OCI-LY1 (cell line): Measurements from ENCODE around the gene SPECC1L.
"Not testable (repeated sequence)": the region's sequence is repeated elsewhere in the genome, so short reads cannot be mapped to it uniquely, and the experiment has no call there.

Source experiments
- EZH2 ChIP-seq: fragments of 200-600 bp; sonication (generic), shearing (Covaris generic); IDR thresholded peaks from 2 replicates; pipeline ENCODE4 v1.8.0; 2017; ENCODE audit warnings: borderline replicate concordance, mixed run types, mild to moderate bottlenecking, antibody characterized with exemption, low read length, moderate library complexity, mixed read lengths
- TF ChIP-seq, protein P1 (sequence below): fragments of 200-600 bp; sonication (generic), shearing (Covaris generic); IDR thresholded peaks from 2 replicates; pipeline ENCODE4 v1.5.1; 2017; ENCODE audit warnings: mild to moderate bottlenecking, antibody characterized with exemption, low read length, moderate library complexity, mixed read lengths

DNA sequence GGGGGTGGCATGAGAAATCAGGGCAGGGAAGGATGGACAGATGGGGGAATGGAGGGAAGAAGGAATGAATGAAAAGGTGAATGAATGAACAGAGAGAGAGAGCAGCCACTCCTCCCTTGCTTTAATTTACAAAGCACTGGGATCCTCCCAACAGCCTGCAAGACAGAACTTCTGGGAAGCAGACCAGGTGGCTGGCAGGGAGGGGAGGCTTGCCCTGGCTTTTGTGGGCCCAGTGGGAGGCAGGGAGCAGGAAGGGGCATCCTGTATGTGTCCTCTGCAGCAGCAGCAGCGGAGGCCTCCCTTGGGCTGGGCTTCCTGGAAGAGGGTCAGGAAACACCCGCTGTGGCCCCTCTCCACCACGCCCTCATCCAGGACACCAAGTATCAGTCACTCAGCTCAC is 27.2 kb upstream of the SPECC1L start:
- TF ChIP-seq, protein P1, sequence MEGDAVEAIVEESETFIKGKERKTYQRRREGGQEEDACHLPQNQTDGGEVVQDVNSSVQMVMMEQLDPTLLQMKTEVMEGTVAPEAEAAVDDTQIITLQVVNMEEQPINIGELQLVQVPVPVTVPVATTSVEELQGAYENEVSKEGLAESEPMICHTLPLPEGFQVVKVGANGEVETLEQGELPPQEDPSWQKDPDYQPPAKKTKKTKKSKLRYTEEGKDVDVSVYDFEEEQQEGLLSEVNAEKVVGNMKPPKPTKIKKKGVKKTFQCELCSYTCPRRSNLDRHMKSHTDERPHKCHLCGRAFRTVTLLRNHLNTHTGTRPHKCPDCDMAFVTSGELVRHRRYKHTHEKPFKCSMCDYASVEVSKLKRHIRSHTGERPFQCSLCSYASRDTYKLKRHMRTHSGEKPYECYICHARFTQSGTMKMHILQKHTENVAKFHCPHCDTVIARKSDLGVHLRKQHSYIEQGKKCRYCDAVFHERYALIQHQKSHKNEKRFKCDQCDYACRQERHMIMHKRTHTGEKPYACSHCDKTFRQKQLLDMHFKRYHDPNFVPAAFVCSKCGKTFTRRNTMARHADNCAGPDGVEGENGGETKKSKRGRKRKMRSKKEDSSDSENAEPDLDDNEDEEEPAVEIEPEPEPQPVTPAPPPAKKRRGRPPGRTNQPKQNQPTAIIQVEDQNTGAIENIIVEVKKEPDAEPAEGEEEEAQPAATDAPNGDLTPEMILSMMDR, result not testable (repeated sequence)
- TF ChIP-seq EZH2, result not testable (repeated sequence)
